HL-60/S4 treated with phorbol 12-myristate 13-acetate at 8.2 ng/mL for 4 days and 3 days (cell line): Measurements from ENCODE around the gene ZBTB33.

Experiments used
- in situ Hi-C: fragments of 300-500 bp; cut with MboI; formaldehyde crosslinking; loops from 2 replicates; pipeline ENCODE4 v1.15.0; 2022; ENCODE audit warnings: low sequenced_read_pairs

The ZBTB33 gene

GRCh38 chrX:120262859-120263708, 12.5 kb downstream of the ZBTB33 start:
- in situ Hi-C loops, result no loop called here

DNA sequence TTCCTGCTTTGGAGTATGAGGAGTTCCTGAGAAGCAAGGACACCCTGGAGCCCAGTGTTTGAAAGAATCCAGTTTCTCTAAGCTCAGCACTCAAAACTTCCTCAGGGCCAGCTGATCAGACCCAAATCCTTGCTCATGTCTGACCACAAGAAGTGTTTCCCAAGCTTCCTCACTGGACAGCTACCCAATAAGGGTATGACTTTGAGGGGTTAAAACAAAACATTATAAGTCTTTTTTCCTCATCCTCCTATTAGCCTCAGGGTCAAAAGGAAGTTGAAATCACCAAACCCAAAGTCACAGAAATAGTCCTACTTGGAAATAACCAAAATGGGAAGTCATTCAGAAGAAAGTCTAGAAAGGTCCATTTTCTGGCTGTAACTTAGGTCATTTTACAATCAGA, 13.7 kb downstream of the ZBTB33 start:
- in situ Hi-C loops, result no loop called here

DNA sequence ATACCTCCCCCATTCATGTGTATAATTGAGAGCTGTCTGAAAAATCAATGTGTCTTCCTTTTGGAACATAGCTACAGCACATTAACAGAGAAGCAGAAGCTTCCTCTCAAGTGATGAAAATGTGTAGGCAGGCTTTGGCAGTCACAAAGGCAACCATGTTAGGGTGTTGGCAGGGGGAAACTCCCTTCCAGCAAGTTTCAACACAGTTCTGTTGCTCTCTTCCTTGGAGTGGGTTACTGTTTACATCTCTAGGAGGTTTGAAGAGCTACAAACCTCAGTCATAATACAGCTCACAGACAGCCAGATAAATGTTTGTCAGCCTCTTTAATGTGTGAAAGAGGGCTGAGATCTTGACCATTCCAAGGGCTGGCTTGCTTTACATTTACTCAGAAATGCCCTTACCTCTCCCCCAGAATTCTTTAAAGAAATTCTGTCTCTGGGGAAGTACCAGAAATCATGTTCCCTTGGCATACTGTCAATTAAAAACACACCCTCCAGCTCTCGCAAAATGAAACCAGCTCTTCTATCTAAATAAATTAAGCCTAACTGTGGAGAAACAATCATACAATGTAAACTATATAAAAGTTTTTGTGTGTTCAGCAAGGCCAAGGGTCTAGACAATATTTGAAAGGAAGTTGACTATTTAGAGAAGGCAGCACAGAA, 18.9 kb downstream of the ZBTB33 start:
- in situ Hi-C loops, result no loop called here

GRCh38 chrX:120270567-120270966, 20.0 kb downstream of the ZBTB33 start:
- in situ Hi-C loops, result no loop called here

GRCh38 chrX:120271218-120271617, 20.6 kb downstream of the ZBTB33 start:
- in situ Hi-C loops, result no loop called here

DNA sequence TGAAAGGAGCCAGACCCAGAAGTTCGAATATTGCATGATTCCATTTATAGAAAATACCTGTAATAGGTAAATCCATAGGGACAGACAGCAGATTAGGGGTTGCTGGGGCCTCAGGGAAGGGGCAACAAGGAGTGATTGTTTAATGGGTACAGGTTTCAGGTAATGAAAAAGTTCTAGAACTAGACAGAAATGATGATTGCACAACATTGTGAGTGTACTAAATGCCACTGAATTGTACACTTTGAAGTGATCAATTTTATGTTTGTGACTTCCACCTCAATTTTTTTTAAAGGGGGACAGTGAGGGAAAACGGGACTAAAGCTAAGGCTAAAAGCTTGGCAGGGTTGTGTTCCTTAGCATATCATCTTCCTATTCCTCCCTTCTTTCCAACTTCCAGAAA, 23.5 kb downstream of the ZBTB33 start:
- in situ Hi-C loops, result no loop called here

DNA sequence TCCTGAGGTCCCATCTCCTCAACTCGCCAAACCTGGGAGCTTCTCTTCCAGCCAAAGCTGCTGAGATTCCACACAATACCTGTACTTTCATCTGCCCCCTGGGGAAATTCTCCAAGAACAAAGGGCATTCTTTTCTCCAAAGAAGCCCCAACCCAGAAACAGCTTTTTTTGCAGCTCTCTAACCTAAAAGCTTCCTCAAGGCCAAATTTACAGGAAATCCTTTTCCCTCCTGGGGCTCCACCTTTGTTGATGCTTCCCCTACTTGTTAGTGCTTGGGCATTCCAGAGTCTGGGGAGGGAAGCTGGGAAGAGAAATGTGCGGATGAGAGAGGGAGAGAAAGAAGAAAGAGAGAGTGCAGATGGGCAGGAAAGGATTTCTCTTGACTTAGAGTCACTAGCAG, 24.3 kb downstream of the ZBTB33 start:
- in situ Hi-C loops, result no loop called here

GRCh38 chrX:120281021-120281624, 30.5 kb downstream of the ZBTB33 start:
- in situ Hi-C loops, result no loop called here

DNA sequence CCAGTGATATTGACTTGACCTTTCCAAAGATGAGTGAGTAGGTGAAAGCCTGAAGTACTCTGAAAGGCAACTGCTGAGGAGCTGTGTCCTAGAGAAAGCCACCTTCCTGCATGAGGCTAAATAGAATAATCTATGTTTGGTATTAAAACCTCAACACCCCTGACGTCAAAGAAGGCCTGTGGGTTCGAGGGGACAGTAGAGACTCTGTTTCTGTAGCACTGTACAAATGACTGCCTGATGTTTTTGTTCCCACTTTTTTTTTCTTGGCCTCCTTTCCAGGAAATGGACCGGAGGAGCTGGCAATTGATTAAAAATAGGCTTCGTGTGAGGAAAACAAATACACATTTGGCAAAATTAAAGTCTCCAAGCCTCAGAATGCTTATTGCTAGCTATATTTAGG, 31.1 kb downstream of the ZBTB33 start:
- in situ Hi-C loops, result no loop called here

- in situ Hi-C loops, result no loop called here
Measured at GRCh38 chrX:120282697-120283096, 32.1 kb downstream of the ZBTB33 start.

DNA sequence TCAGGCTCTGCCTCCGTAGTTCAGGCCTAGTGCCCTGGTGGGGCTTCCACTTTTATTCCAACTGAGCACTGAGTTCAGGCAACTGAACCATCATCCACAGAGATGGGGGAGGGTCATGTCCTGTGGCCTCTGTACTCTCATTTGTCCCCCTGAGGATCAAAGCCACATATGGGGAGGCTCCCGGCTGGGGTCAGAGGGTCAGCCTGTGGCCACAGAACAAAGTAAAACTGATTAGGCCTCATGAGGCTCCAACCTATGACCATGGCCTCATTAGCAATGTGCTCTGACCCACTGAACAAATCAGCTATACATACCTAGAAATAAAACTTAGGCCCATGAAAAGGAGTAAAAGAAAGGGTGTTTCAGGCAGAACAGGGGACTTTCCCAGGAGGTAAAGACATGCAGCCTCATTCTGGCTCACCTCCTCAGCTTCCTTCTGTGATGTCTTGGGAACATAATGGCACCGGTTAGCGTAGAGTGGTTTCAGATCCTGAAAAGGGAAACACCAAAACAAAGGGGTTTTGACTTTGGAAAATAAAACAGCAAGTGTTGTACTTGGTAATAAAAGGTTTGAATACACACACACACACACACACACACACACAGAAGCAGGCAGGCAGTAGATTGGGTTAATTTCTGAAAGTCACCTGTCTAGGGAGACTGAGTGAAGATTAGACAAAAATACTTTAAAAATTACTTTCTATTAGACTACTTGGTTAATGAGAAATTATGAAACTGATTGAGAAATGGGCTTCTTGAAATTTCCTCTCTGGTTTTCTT, 36.3 kb downstream of the ZBTB33 start:
- in situ Hi-C loops, result no loop called here

GRCh38 chrX:120287513-120288112, 37.0 kb downstream of the ZBTB33 start:
- in situ Hi-C loops, result no loop called here

- in situ Hi-C loops, result no loop called here
Measured at GRCh38 chrX:120290107-120290506, 39.5 kb downstream of the ZBTB33 start.

GRCh38 chrX:120291211-120291610, 40.6 kb downstream of the ZBTB33 start:
- in situ Hi-C loops, result no loop called here

DNA sequence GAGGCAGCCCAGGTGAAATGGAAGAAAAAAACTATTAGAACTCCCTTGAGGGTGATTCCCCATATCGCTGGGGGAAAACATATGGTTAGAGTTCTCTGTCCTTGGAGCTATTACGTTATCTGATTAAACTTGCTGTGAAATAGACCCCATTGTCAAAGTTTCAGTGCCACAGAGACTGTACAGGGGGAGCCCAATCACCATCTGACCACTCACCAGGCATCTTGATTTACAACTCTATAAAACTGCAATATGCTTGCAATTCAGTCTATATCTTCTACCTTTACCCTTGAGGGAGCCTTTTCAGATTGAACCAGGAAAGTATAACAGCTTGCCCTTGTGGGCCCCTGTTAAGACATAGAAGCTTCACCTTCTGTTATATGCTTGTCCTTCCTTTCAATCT, 42.4 kb downstream of the ZBTB33 start:
- in situ Hi-C loops, result no loop called here

DNA sequence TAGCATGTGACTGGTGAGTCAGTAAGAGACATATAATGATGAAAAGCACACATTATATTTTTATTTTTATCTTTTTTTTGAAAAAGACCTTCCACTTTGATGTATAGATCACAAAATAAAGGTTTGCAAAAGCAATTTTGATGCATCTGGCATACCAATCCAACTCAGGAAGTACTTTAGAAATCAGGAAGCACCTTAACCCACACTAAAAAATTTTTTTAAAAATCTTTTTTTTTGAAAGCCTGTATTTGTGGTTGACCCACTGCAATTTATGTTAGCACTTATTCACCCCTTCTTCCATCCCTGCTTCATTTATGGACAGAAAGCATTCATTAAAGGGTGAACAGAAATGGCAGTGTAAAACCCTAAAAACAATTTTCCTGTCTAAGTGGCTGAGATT, 44.0 kb downstream of the ZBTB33 start:
- in situ Hi-C loops, result no loop called here

DNA sequence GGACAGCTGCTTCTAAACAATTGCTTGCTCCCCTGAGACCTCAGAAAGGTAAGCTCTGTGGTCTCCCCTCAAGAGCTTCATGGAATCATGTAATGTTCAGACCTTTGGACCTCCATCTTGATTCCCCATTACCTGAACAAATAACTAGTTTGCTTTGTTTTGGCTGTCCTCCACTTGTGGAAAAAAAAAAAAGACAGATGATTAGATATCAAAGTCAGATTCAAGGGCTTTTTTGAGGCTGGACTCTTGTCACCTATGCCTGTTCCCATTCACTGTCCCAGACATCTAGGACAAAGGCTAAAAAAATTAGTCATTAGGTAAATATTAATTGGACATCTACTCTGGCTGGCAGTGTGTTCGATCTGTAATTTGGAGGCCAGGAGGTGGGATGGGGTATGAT, 47.3 kb downstream of the ZBTB33 start:
- in situ Hi-C loops, result no loop called here

- in situ Hi-C loops, result no loop called here
Measured at GRCh38 chrX:120299928-120300327, 49.3 kb downstream of the ZBTB33 start.

- in situ Hi-C loops, result no loop called here
Measured at GRCh38 chrX:120301497-120301896, 50.9 kb downstream of the ZBTB33 start.

DNA sequence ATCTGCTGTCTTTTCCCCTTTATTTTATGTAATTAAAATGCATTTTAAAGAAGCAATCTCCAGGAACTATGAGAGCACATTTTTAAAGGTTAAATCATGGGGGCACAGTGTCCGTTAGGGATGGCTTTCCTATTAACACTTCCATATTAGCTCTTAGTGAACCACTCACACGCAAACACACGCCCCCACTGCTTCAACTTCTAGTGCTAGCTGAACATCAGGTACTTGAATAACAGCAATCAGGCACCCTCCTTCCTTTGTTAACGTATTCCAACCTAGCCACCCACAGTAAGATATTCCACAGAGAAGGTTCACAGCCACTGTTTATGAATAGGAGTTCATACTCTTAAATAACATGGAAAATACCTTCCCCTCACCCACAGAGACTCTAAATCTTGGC, 51.3 kb downstream of the ZBTB33 start:
- in situ Hi-C loops, result no loop called here

DNA sequence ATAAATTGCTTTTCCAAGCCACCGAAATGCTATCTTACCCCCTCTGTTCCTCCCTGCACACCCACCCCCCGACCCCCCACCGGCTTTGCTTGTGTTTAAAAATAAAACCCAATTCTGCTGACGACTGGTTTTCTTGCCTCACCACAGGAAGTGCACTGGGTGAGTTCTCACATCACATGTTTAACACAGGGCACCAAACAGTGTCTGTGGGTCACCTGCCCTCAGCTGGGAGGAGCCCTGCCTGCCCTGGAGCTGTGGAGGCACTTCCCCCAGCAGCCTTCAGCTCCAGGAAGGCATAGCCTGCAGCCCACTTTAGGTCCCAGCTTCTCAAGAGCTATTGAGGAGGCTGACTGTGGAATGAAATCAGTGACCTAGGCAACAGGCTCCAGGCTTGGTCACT, 51.8 kb downstream of the ZBTB33 start:
- in situ Hi-C loops, result no loop called here
